Fibroblast of peridontal ligament (primary cell): Measurements from ENCODE around the gene PNMA6A.
"Not testable (repeated sequence)": the region's sequence is repeated elsewhere in the genome, so short reads cannot be mapped to it uniquely, and the experiment has no call there.

ENCODE experiments used
- DNase-seq: peaks from one replicate; pipeline ENCODE4 v3.0.0-alpha.2; 2010; ENCODE audit errors: extremely low read depth

PNMA6A gene

GRCh38 chrX:153075366-153075765 lies 3.1 kb downstream of the PNMA6A start:
- DNase-seq, result no peak

DNA sequence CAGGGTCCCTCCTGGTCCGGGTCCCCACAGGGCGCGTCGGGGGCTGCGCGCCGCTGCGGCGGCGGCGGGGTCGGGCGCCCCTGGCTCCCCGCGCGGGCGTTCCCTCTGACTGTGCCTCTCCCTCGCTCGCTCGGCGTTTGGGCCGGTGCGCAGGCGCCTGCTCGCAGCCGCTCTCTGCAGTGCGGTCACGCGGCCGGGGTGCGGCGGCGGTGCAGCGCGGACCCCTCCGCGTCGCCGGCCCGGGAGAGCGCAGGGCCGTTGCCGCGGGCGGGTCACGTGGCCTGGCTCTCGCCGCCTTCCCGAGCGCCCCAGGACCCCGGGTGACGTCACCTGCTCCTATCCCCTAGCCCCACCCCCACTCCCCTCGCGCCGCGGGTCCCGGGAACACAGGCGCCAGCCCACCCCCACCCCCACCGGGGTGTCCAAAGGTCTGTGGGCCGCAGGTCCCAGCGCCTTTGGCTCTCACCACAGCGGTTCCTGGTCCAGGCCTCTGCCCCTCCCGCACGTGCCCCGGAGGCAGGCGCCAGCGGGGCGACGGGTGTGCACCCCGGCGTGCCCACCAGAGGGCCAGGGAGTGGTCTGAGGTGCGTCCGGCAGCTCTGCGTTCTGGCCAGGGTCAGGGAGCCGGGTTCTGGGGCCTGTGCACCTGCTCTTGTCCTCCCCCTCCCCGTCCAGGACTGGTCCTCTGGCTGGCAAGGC lies 5.3 kb downstream of the PNMA6A start:
- DNase-seq, result not testable (repeated sequence)

DNA sequence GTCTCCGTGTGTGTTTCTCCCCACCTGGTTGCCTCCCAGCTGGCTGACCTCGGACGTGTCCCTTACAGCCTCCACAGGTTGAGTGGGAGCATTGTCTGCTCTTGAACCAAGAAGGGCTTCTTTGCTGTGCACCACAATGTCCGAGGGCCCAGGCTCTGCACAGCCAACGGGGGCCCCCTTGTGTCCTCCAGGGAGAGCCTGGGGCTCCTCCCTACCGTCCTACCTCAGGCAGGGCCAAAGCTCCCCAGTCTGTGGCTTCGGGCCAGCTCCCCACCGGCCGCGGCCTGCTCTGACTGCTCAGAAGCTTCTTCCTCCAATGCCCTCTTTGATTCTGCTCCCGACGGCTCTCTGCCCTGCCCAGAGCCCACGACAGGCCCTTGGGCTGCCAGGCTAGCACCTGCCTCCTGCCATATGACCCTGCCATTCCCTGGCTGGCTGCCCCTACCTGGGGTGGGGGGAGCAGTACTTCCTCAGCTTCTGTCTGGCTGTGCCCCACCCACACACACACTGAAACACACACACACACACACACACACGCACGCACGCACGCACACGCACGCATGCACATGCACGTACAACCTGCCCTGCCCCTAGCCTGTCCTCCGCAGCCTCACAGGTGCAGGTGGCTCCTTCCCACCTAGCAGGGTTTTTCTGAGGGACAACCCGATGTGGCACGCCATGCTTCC lies 11.1 kb downstream of the PNMA6A start:
- not testable (repeated sequence) for DNase-seq

DNA sequence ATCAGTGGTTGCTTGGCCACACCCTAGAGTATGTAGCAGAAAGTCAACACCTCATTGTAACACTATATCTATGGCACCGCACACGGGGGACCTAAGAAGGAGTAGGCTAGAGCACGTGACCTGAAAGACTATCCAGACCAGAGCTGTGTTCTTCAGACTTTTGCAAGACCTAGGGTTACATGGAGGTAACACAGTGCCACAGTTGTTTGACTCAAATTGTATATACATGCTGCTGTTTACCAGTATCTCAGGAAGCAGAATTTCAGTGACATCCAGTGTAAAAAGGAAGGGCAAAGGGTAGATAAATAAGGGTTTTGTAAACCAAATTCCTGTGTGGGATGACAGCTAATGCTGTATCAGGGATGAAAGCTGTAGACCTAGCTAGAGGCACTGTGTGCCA lies 30.2 kb downstream of the PNMA6A start:
- DNase-seq, result no peak

GRCh38 chrX:153104959-153105358 lies 32.7 kb downstream of the PNMA6A start:
- not testable (repeated sequence) for DNase-seq

DNA sequence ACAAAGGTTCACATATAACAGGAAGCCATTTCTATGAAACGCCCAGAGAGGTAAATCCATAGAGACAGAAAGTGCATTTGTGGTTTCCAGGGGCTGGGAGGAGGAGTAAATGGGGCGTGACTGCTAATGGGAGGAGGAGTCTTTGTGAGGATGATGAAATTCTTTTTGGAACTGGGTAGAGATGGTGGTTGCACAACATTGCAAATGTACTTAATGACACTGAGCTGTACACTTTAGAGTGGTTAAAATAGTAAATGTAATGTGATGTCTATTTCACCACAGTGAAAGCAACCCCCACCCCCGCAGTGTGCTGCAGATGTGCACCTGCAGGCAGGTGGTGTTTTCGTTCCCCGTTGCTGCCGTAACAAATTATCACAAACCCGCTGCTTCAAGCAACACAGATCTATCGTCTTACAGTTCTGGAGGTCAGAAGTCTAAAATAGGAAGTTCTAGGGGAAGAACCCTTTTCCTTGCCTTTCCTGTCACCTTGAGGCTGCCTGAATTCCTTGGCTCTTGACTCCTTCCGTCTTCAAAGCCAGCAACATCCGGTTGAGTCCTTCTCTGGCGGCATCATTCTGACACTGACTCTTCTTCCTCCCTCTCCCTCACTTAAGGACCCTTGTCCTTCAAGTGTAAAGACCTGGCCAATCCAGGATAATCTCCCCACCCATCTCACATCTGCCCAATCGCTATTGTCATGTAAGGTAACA lies 34.0 kb downstream of the PNMA6A start:
- DNase-seq, result not testable (repeated sequence)

DNA sequence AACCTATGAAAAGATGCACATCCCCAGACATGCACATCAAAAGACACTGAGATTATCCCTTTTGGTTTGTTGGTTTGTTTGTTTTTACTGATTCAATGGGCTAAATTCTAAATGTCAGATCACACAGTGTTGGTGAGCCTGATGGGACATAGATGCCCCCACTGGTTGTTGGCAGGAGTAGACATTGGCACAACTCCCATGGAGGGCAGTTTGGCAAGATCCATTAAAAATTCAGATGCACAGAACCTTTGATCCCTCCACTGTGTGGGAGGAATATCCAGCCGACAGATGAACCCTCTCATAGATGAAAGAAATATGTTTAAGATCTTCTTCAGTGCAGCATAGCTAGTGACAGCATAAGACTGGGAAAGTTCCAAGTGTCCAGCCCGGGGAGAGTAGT lies 38.5 kb downstream of the PNMA6A start:
- DNase-seq, result not testable (repeated sequence)

DNA sequence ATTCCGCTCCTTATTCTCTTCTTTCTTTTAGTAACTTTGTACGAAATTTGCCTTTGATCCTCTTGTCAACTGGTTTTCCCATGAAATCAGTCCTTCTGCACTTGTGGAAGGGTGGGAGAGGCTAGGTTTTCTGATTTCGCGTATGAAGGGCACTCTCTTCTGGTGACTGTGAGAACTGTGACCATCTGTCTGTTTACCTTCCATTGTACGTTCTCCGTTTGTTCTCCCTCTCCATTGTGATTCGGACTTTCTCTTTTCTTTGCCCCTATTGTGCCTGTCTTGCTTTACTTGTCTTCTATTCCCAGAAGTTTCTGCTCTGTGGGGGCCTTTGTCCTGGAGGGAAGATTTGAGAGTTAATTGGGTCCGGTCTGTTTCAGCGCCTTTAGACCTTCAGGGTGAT lies 41.6 kb downstream of the PNMA6A start:
- not testable (repeated sequence) for DNase-seq

GRCh38 chrX:153117754-153118153 lies 45.5 kb downstream of the PNMA6A start:
- DNase-seq, result not testable (repeated sequence)

GRCh38 chrX:153120230-153120629 lies 48.0 kb downstream of the PNMA6A start:
- not testable (repeated sequence) for DNase-seq

DNA sequence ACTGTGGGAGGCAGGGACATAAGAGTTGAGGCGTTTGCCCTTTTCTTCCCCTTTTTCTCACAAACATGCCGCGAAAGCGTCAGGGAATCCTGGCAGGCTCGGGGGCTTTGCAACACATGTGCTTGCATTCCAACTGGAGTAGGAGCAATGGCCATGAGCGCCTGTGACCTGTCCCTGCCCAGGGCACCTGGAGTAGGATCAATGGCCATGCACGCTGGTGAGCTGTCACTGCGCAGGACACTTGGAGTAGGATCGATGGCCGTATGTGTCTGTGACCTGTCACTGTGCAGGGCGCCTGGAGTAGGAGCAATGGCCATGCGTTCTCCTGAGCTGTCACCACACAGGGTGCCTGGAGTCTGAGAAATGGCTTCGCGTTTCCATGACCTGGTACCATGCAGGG lies 51.2 kb downstream of the PNMA6A start:
- DNase-seq, result not testable (repeated sequence)
